NT2/D1 (cell line): ENCODE data around the gene THBD.

Experiments used
- YY1 ChIP-seq: IDR thresholded peaks from 2 replicates; pipeline ENCODE4 v1.6.1; 2011; ENCODE audit not compliant: insufficient read length, insufficient read depth
- ZNF274 ChIP-seq: IDR thresholded peaks from 2 replicates; pipeline ENCODE4 v1.6.1; 2011; ENCODE audit warnings: mild to moderate bottlenecking, low read depth, low read length

- no peak for TF ChIP-seq YY1
- TF ChIP-seq ZNF274: no peak
Measured at GRCh38 chr20:23049201-23050075, at the start of gene THBD.
